HepG2 (cell line): ENCODE data around the gene MED10. TPM values are rescaled to one million over a fixed set of nuclear protein-coding genes. Genes with fewer than 3 reads are reported as not detected.

Source experiments
- ATAC-seq: fragments of 200-7000 bp; cut with Tn5 transposase; 3 replicates; pipeline ENCODE4 v1.9.1; 2020; ENCODE audit warnings: mild to moderate bottlenecking, moderate library complexity
- BruUV-seq: library from RNA; stranded (reverse); fragments of 400-500 nt; replicated peaks from 2 replicates; lab custom pipeline; 2021; lab: Mats Ljungman, UMichigan
- CTCF ChIA-PET: fragments of 300-600 bp; formaldehyde crosslinking; extraction: SDS; loops from one replicate; lab custom pipeline; 2021; ENCODE audit warnings: low total read pairs, inconsistent platforms, low intra/inter-chr PET ratio; lab: Yijun Ruan, JAX
- POLR2A ChIA-PET: fragments of 350-600 bp; sonication (Branson Sonifier 250); formaldehyde crosslinking; loops from one replicate; lab custom pipeline; 2020; ENCODE audit warnings: antibody characterized with exemption, inconsistent platforms; lab: Yijun Ruan, JAX
- DNase-seq: peaks from one replicate; pipeline ENCODE4 v3.0.0-alpha.2; 2015; ENCODE audit warnings: low spot score
- FAIRE-seq: peaks from 3 replicates; lab custom pipeline; 2011; peaks lifted over from hg19 to GRCh38; lab: Jason Lieb, UNC
- H2AFZ ChIP-seq: one replicate; pipeline ENCODE4 v1.6.1; 2011; ENCODE audit warnings: low read length, inconsistent platforms
- H3K27ac ChIP-seq: fragments of 300-600 bp; 3 replicates; pipeline ENCODE4 v1.8.0; 2011; ENCODE audit warnings: mixed run types, mild to moderate bottlenecking, mixed read lengths, low read length, inconsistent platforms; ENCODE audit not compliant: insufficient read depth; ENCODE audit errors: extremely low read length
- H3K27me3 ChIP-seq, 2 experiments: fragments of 200-600 bp in 1 of 2; 2 replicates in 1 of 2; 3 replicates in 1 of 2; pipeline versions ENCODE4 v1.6.0 to v1.8.0; 2011; ENCODE audit warnings: low read length in 2 of 2, mild to moderate bottlenecking in 2 of 2, moderate library complexity in 2 of 2, inconsistent platforms in 1 of 2; ENCODE audit not compliant: insufficient read depth in 2 of 2, control insufficient read depth in 1 of 2
- H3K36me3 ChIP-seq, 2 experiments: fragments of 200-600 bp in 1 of 2; replicated peaks in 1 of 2; 2 replicates in 1 of 2; 3 replicates in 1 of 2; pipeline versions ENCODE4 v1.5.1 to v1.8.0; 2011; ENCODE audit warnings: low read length in 2 of 2, inconsistent platforms in 1 of 2; ENCODE audit not compliant: insufficient read depth in 2 of 2, control insufficient read depth in 1 of 2
- H3K4me1 ChIP-seq: 2 replicates; pipeline ENCODE4 v1.5.1; 2012; ENCODE audit warnings: low read length, inconsistent platforms; ENCODE audit not compliant: insufficient read depth
- H3K4me2 ChIP-seq: 2 replicates; pipeline ENCODE4 v1.6.0; 2011; ENCODE audit warnings: low read depth, low read length, inconsistent platforms
- H3K4me3 ChIP-seq, 3 experiments: fragments of 200-600 bp in 1 of 3; sonication (generic), shearing (Covaris generic) in 1 of 3; replicated peaks in 1 of 3; 2 replicates each; pipeline ENCODE4 v1.5.1; 2011 to 2016; ENCODE audit warnings: low read length in 3 of 3, inconsistent platforms in 2 of 3, low read depth in 2 of 3, mild to moderate bottlenecking in 2 of 3, control low read depth in 1 of 3, mixed read lengths in 1 of 3; ENCODE audit not compliant: insufficient read depth in 1 of 3
- H3K79me2 ChIP-seq: one replicate; pipeline ENCODE4 v1.6.1; 2011; ENCODE audit warnings: low read length, inconsistent platforms; ENCODE audit not compliant: insufficient read depth
- H3K9ac ChIP-seq: 2 replicates; pipeline ENCODE4 v1.6.0; 2011; ENCODE audit warnings: mild to moderate bottlenecking, low read depth, low read length, inconsistent platforms; ENCODE audit not compliant: insufficient read depth
- H3K9me3 ChIP-seq: 2 replicates; pipeline ENCODE4 v1.5.1; 2012; ENCODE audit warnings: mild to moderate bottlenecking, low read length
- H4K20me1 ChIP-seq: 2 replicates; pipeline ENCODE4 v1.6.0; 2011; ENCODE audit warnings: inconsistent platforms, mild to moderate bottlenecking, low read length, moderate library complexity; ENCODE audit not compliant: insufficient read depth
- DRAP1 ChIP-seq: IDR thresholded peaks from 2 replicates; pipeline ENCODE4 v1.6.1; 2016; ENCODE audit warnings: missing genetic modification reagents, missing compliant biosample characterization
- MLXIP ChIP-seq: sonication (generic); formaldehyde crosslinking; IDR thresholded peaks from 2 replicates; pipeline ENCODE4 v1.9.0; 2021; ENCODE audit warnings: missing genetic modification reagents, borderline replicate concordance
- SOX13 ChIP-seq, 3 experiments: fragments of 450-650 bp in 1 of 3; sonication (generic) in 1 of 3; formaldehyde crosslinking in 1 of 3; IDR thresholded peaks in 2 of 3; conservative IDR thresholded peaks in 1 of 3; 2 replicates each; pipeline versions ENCODE4 v1.5.0 to v1.6.1; 2016 to 2020; ENCODE audit warnings: antibody characterized with exemption in 1 of 3, mild to moderate bottlenecking in 1 of 3, missing compliant biosample characterization in 1 of 3, missing genetic modification reagents in 1 of 3, moderate library complexity in 1 of 3
- ZNF225 ChIP-seq: sonication (generic); formaldehyde crosslinking; IDR thresholded peaks from 2 replicates; pipeline ENCODE4 v1.4.0; 2020; ENCODE audit warnings: mild to moderate bottlenecking, missing genetic modification reagents
- ZNF318 ChIP-seq: sonication (generic); formaldehyde crosslinking; IDR thresholded peaks from 2 replicates; pipeline ENCODE4 v1.4.0; 2020; ENCODE audit warnings: mild to moderate bottlenecking, missing genetic modification reagents
- ZNF574 ChIP-seq: sonication (generic); formaldehyde crosslinking; IDR thresholded peaks from 2 replicates; pipeline ENCODE4 v1.4.0; 2020; ENCODE audit warnings: missing genetic modification reagents
- ZNF580 ChIP-seq: IDR thresholded peaks from 2 replicates; pipeline ENCODE4 v1.6.1; 2016; ENCODE audit warnings: low read depth, borderline replicate concordance
- WGBS: methylation state at CpG from one replicate; pipeline ENCODE4 v1.1.6; 2017; ENCODE audit warnings: low lambda C conversion rate; 5-methylcytosine and 5-hydroxymethylcytosine counted together
- in situ Hi-C: cut with HindIII; loops from 2 replicates; pipeline ENCODE4 v1.10.0; 2017; ENCODE audit warnings: low pct_unique_long_range_greater_than_20kb; ENCODE audit not compliant: extremely low pct_ligation_motif_present
- intact Hi-C: fragments of 100-400 bp; cut with micrococcal nuclease; formaldehyde crosslinking; loops from one replicate; pipeline ENCODE4 v1.10.0; 2022; ENCODE audit not compliant: unreplicated experiment
- polyA plus RNA-seq, 8 experiments: library from polyadenylated mRNA; depleted of rRNA in 3 of 8; stranded (reverse) in 7 of 8; unstranded in 1 of 8; fragments of >200 nt; fragmentation: Illumina TruSeq in 4 of 8; extraction: Trizol in 4 of 8; gene quantifications; 2 replicates each; pipeline versions ENCODE4 v1.2.1 to v1.2.3, GENCODE V29; 2011 to 2016; ENCODE audit warnings: low read depth in 4 of 8, missing spikeins in 1 of 8, mixed read lengths in 1 of 8; ENCODE audit not compliant: insufficient read depth in 1 of 8
- total RNA-seq, 5 experiments: library from RNA; depleted of rRNA; stranded (reverse); fragments of >200 nt; fragmentation: Illumina TruSeq; extraction: Trizol; gene quantifications; 2 replicates each; pipeline ENCODE4 v1.2.3, GENCODE V29; 2016; ENCODE audit warnings: low read depth in 1 of 5

MED10 gene
- total and polyA plus RNA-seq, 2 of the 13 experiments (the other 11 are each of a cell fraction or from before 2014, with no cell fraction given), result 11.2 to 23.7 TPM

GRCh38 chr5:6347673-6348072 is 30.7 kb downstream of the MED10 start:
- H2AFZ ChIP-seq, result no peak overlapping the region
- no peaks in the 10 kb centered on the region for H3K79me2 ChIP-seq
- FAIRE-seq (no peak), ATAC-seq (no peak), DNase-seq (no peak)
- no peaks in the 10 kb centered on the region for H3K9me3 ChIP-seq
- H3K4me1 ChIP-seq, result no peaks in the 10 kb centered on the region
- H3K27me3 ChIP-seq, result peaks cover 1 to 3% of the 10 kb centered on the region in 2 experiments; a peak in 3 of 5 replicates
- ChIA-PET POLR2A (no interaction called here), CTCF (no interaction called here)
- WGBS, result 55% methylated on average over 18 of the region's 19 CpGs
- BruUV-seq, result no TSS peak
- no peak overlapping the region for H3K4me3 ChIP-seq
- H4K20me1 ChIP-seq, result no peaks in the 10 kb centered on the region
- no peak overlapping the region for H3K9ac ChIP-seq
- no peak overlapping the region for H3K4me2 ChIP-seq
- intact Hi-C loops (no loop called here), in situ Hi-C loops (no loop called here)
- H3K36me3 ChIP-seq, result no peaks in the 10 kb centered on the region
- no peak overlapping the region for H3K27ac ChIP-seq
- TF ChIP-seq ZNF318 (CRISPR knock-in tag) (no peak), ZNF574 (CRISPR knock-in tag) (no peak), MLXIP (CRISPR knock-in tag) (no peak), ZNF580 (CRISPR knock-in tag) (no peak), SOX13 (IDR thresholded peaks at IDR 0.05) (no peak), SOX13 (CRISPR knock-in tag; conservative IDR thresholded peaks at IDR 0.05 in 1 of 2, IDR thresholded peaks at IDR 0.05 in 1 of 2) (no peak), ZNF225 (CRISPR knock-in tag) (no peak), DRAP1 (no peak)
